ENCODE results near the gene CHDH.
A peak's percentile ranks its signal among the peaks of the same experiment; 100 is the strongest.

Gene CHDH

GRCh38 chr3:53846134-53846850 is at the start of gene CHDH, which contains the start of gene IL17RB:
Gene CHDH, minus strand, starts transcription at chr3:53846419. Its CDS starts 22,411 bp downstream, at chr3:53824008.
Gene IL17RB, plus strand, starts transcription at chr3:53846568. Its CDS starts 21 bp downstream, at chr3:53846589.
- FAIRE-seq, result no peak

GRCh38 chr3:53892286-53892637 is 46.0 kb upstream of the CHDH start:
- no peak for FAIRE-seq

DNA sequence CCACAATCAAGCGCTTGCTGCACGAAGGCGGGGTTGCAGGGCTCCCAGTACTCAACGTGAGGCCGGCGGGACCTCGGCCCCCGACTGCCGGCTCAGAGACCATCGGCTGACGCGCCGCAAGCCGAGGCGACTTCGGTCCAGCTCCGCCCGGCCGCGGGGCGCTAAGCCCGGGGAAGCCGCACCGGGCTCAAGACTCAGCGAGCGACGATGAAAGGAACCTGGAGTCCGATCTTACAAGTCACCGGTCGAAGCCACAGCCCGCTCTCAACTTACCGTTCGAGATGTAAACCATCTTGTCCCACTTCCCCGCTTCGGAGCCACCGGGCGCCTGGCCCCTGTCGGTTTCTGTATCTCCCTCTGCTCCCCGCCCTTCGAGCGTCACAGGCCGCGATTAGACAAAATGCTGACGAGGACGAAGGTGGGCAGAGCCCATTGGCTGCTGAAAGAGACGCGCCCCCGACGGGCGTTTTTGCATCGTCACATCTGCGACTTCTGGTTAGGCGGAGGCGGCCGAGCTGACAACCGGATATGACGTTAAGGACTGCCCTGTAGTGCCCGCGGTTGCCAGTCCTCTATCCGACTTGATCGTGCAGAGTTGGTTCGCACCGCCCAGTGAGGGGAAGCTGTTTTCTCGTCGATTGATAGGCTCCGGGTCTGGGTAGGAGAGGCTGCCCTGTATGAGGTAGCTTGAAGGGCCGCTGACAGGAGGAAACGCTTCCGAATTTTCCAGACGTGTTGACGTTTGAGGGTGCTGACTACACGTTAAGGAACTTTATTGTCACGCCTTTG is 45.5 kb upstream of the CHDH start, which contains the start of gene SELENOK:
Gene SELENOK, minus strand, starts transcription at position 363 of the 789 bp plus-strand sequence.
- peak; percentile 98 for FAIRE-seq

GRCh38 chr3:53890726-53891475 is 44.7 kb upstream of the CHDH start:
- no peak for FAIRE-seq

- no peak for FAIRE-seq
Observed at GRCh38 chr3:53888232-53888631, 42.0 kb upstream of the CHDH start.

- FAIRE-seq, result no peak
Observed at GRCh38 chr3:53887446-53887845, 41.2 kb upstream of the CHDH start.

GRCh38 chr3:53885239-53885638 is 39.0 kb upstream of the CHDH start:
- FAIRE-seq, result no peak

GRCh38 chr3:53884623-53885022 is 38.4 kb upstream of the CHDH start:
- FAIRE-seq, result no peak

- no peak for FAIRE-seq
Observed at GRCh38 chr3:53883008-53883407, 36.8 kb upstream of the CHDH start.

- no peak for FAIRE-seq
Observed at GRCh38 chr3:53881691-53882593, 35.7 kb upstream of the CHDH start, which contains the start of gene ACTR8. Gene ACTR8, minus strand, starts transcription at chr3:53882152. Its CDS starts 51 bp downstream, at chr3:53882101.

DNA sequence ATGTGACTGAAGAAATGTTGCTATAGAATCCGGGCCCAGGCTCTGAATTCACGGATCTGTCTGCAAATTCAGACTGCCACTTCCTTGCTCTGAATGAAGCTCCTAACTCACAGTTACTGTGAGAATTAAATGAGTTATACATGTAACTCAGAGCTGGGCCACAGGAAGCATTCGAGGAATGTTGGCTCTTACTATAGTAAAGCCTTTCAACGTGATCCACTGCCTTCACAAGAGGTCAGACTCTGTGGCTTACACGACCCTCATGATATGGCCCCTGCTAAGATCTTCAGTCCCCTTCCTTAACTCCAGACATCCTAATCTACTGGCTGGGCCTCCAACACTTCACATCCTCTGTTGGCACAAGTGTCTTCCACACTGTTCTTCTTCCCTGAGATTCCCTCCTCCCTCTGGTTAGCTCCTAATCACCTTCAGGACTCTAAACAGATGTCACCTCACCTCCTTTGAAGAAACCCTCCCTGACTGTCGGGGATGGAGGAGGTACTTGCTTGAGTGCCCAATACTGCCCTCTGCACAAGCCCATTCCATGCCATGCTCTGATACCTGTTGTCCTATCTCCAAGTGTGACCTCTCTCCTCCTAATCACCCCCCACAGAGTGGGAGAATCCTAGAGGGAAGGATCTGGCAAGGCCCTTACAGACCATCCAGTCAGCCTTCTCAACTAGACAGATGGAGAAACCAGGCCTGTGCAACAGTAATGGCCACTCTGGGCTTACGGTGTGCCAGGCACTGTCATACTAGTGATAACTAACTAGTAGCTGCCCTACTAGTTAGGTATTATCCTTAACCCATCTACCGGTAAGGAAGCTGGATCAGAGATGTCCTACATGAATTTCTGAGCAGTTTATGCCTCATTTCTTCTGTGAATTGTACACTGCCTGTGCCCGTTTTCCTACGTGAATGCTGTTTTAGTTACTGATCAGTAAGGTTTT is 34.5 kb upstream of the CHDH start:
- no peak for FAIRE-seq

GRCh38 chr3:53865732-53866499 is 19.7 kb upstream of the CHDH start:
- FAIRE-seq, result no peak

DNA sequence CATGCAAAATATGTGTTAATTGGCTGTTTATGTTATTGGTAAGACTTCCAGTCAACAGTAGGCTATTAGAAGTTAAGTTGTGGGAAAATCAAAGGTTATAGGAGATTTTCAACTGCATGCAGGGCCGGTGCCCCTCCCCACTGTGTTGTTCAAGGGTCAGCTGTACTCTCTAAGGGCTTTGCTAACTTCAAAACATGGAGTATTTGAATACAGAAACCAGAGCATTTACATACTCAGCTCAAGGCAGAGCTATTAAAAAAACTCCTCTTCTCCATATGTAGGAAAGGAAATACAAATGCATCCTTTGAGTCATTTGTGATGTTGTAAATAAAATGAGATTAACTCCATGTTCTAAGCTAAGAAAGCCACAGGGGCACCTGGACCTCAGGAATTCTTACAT is 16.9 kb upstream of the CHDH start:
- no peak for FAIRE-seq

GRCh38 chr3:53862241-53862640 is 16.0 kb upstream of the CHDH start:
- FAIRE-seq, result no peak

- no peak for FAIRE-seq
Observed at GRCh38 chr3:53860196-53860595, 14.0 kb upstream of the CHDH start.

GRCh38 chr3:53859178-53859577 is 13.0 kb upstream of the CHDH start:
- no peak for FAIRE-seq

GRCh38 chr3:53858096-53858741 is 12.0 kb upstream of the CHDH start:
- FAIRE-seq, result no peak

DNA sequence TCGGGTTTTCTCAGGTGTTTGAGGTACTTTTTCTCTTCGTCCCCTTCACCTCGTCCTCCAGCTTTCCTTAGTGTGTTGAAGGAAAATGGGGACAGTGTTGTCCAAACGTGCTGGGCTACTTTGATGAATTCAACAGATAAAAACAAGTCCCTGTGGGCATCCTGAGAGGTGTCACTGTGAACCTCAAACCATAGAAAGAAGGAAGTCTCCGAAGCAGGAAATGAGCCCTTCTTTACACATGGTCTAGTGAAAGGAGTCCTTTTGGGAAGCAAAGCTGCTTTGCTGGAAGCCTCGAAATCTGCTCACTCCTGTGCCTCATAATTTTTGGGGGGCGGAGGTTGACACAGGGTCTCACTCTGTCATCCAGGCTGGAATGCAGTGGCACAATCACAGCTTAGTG is 10.7 kb upstream of the CHDH start:
- FAIRE-seq, result no peak

GRCh38 chr3:53850895-53851294 is 4.7 kb upstream of the CHDH start:
- FAIRE-seq, result no peak

- no peak for FAIRE-seq
Observed at GRCh38 chr3:53849916-53850315, 3.7 kb upstream of the CHDH start.

Measured in TTC549 (cell line).